Activated T-helper 1 cell treated with Interleukin-2 at 50 U/mL for 16 hours (primary cell): ENCODE data around the gene ZNF273.

ENCODE experiments used
- DNase-seq: peaks from one replicate; pipeline ENCODE4 v3.0.0-alpha.2; 2020; ENCODE audit warnings: low read depth

ZNF273 gene

GRCh38 chr7:64877714-64878610, 25.1 kb upstream of the ZNF273 start:
- no peak for DNase-seq

GRCh38 chr7:64878684-64879083, 24.4 kb upstream of the ZNF273 start:
- no peak for DNase-seq

- no peak for DNase-seq
Measured at GRCh38 chr7:64879086-64879730, 23.9 kb upstream of the ZNF273 start.

GRCh38 chr7:64879800-64880199, 23.3 kb upstream of the ZNF273 start:
- DNase-seq: no peak

- no peak for DNase-seq
Measured at GRCh38 chr7:64880322-64881297, 22.5 kb upstream of the ZNF273 start.

- no peak for DNase-seq
Measured at GRCh38 chr7:64881461-64882287, 21.4 kb upstream of the ZNF273 start.

GRCh38 chr7:64882341-64883112, 20.5 kb upstream of the ZNF273 start:
- DNase-seq: no peak

- no peak for DNase-seq
Measured at GRCh38 chr7:64883113-64883905, 19.8 kb upstream of the ZNF273 start.

- DNase-seq: no peak
Measured at GRCh38 chr7:64884085-64884912, 18.8 kb upstream of the ZNF273 start.

- DNase-seq: no peak
Measured at GRCh38 chr7:64884913-64885370, 18.1 kb upstream of the ZNF273 start.

- no peak for DNase-seq
Measured at GRCh38 chr7:64885520-64886240, 17.4 kb upstream of the ZNF273 start.

- no peak for DNase-seq
Measured at GRCh38 chr7:64886956-64887545, 16.0 kb upstream of the ZNF273 start.

GRCh38 chr7:64887756-64888508, 15.1 kb upstream of the ZNF273 start:
- DNase-seq: no peak

- DNase-seq: no peak
Measured at GRCh38 chr7:64888561-64888900, 14.5 kb upstream of the ZNF273 start.

- no peak for DNase-seq
Measured at GRCh38 chr7:64888901-64889685, 14.0 kb upstream of the ZNF273 start.

- no peak for DNase-seq
Measured at GRCh38 chr7:64889686-64890162, 13.3 kb upstream of the ZNF273 start.
